UCSD-AML1 (cell line): ENCODE results near the gene AMBN.
"Not testable (repeated sequence)": the region's sequence is repeated elsewhere in the genome, so short reads cannot be mapped to it uniquely, and the experiment has no call there.

Experiments
- DNase-seq: peaks from one replicate; lab custom pipeline; 2025; ENCODE audit not compliant: unreplicated experiment; lab: John Stamatoyannopoulos, UW

AMBN gene

GRCh38 chr4:70607334-70607853 lies 15.3 kb downstream of the AMBN start:
- no peak for DNase-seq

DNA sequence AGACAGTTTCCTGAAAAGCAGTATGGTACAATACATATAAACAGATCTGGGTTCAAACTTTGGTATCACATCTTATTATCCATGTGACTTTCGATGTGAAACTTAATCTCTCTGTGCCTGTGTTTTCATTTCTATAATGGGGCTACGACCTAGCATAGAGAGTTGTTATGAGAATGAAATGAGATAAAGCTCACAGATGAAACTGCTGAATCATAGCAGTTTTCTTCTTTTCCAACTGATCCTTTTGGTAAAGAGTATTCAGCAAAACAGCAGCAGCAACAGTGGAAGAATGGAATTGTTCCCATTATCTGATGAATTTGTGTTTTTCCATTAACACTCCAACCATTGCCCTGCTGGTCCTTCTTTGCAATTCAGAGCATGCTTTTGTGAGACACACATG lies 16.3 kb downstream of the AMBN start:
- DNase-seq, result no peak

GRCh38 chr4:70613306-70614183 lies 21.5 kb downstream of the AMBN start:
- DNase-seq, result no peak

DNA sequence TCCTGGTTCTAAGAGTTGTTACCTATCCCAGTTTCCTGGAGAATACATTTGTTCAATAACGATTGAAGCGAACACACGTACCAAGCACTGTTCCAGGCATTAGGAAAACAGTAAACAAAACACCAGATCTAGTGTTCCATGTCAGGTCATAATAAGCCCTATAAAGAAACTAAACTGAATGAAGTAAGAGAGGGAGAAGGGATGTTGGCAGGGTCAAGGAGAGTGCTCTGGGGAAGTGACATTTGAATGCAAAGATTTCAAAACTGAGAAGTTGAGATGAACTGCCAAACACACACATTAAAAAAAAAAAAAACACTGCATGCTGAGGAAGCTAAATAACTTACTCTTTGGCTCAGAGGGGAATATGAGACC lies 22.1 kb downstream of the AMBN start:
- no peak for DNase-seq

GRCh38 chr4:70619288-70619687 lies 27.2 kb downstream of the AMBN start:
- no peak for DNase-seq

- no peak for DNase-seq
These were observed 27.7 kb downstream of the AMBN start for GRCh38 chr4:70619778-70620177.

DNA sequence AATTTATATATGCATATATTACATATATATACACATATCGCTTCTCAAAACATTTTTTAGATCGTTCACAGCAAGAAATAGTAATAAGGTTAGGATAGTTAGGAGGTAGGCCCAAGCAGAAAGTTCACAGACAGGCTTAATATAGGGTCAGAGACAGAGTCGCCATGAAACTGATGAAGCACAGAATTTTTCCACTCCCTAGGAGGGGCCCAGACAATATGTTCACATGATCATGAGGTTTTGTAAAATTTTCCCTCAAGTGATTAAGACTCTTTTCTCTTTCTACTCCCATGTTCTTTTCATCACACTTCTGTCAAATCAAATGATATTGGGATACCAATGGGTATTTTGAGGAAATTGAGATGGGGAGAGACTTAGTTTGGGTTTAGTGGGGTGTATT lies 31.3 kb downstream of the AMBN start:
- no peak for DNase-seq

DNA sequence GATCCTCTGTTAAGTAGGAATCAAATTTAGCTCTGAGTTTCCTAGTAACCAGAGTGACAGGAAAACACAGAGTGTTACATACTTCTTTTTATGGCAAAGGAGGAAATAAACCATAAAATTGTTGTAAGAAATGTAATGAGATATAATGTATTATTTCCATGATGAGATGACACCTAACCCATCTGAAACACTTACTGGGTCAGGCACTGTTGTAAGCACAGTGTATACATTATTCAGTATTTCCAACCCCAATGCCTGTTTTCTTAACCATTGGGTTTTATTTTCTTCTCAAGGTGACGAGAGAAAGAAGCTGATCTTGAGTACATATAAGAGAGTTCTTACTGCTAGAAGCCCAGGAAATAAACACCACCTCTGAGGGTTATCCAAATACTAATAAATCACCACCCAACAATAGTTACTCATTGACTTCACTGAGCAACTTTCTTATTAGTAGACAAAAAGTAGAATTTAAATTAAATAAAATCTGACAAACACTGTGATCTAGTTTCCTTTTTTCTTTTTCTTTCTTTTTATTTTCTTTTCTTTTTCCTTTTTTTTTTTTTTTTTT lies 32.3 kb downstream of the AMBN start:
- no peak for DNase-seq

- DNase-seq, result no peak
These were observed 35.6 kb downstream of the AMBN start for GRCh38 chr4:70627620-70628019.

- no peak for DNase-seq
These were observed 36.4 kb downstream of the AMBN start, which contains the start of gene ENAM for GRCh38 chr4:70628444-70628843. ENAM (plus strand) TSS chr4:70628744; CDS start chr4:70629501, 757 bp downstream.

DNA sequence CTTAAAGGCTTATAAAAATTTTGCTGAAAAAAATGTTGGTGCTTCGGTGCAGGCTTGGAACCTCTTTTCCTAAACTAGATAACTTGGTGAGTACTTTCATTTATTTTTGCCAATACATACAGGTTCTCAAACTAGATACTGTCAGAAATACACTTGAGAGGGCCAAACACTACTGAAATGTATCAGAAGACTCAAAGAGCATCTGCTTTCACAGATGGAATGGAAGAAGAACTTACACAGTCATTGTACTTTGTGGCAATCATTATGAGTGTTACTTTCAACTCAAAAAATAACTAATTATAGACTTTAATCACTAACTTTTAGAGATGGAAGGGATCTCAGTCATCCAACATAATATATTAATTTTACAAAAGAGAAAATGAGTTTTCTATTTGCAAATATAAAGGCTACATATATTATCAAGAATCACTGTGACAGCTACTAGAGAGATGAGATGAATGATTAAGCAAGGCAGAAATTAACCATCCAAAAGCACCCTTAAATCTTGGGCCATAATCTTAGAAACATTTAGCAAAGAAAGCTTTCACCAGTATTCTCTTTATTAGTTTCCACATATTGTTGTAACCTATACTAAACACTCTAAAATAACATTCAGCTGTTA lies 37.5 kb downstream of the AMBN start:
- no peak for DNase-seq

DNA sequence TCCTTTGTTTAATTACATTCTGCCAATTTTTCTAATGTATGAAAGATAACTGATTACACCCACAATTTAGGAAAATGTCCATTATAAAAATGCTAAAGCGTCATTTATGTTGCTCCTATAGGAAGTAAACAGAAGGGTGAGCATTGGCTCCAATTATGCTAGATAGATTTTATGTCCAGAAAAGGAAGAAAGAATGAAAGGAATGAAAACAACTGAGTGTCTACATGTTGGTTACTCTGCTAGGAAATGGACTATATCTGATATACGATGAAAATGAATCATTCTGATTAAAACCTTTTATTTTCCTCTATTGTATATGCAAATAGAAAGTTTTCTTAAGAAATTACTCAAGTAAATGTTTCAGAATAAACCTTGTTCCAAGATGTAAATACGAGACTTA lies 38.1 kb downstream of the AMBN start:
- no peak for DNase-seq

DNA sequence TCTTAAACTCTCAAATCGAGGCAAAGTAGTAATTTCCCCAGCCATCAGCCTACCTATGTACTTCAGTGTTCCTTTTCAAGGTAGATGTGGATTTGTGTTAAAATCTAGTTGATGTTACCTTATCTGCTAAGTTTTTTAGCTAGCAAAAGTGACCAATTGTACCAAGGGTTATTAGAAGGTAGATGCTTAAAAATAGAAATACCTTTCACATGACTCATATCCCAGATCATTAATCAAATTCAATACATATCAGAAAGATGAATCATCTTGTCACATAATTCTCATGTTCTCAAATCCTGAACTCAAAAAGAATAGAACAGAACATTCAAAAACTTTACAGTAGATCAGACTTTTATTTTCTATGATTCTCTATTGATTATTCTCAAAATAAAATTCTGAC lies 40.0 kb downstream of the AMBN start:
- no peak for DNase-seq

GRCh38 chr4:70634482-70634881 lies 42.4 kb downstream of the AMBN start:
- DNase-seq, result no peak

DNA sequence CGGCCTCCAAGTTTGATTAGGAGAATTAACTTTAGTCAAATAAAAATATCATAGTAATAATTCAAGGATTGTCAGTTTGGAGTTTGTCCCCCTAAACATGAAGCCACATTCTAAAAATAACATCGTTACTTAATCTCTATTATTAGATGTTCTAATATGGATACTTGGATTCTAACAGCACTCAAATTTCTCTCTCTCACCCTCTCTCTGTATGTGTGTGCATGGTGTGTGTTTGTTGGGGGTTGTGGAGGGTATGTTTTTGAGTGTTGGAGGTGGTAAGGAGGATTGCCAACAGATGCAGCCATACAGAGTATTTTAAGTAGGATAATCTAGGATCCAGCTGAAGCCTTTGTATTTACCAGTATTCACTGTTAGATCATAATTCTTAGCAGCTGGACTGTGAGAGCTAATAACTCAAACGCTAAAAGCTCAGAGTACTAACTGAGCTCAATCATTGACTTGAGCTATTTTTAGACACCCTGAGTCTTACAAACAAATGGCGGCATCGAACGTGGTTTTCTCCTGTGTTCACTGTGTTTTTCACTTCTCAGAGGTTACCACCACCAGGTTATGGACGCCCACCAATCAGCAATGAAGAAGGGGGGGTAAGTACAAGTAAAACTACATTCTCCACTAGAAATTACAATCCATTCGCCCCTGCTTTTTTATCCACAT lies 45.3 kb downstream of the AMBN start:
- no peak for DNase-seq

- no peak for DNase-seq
These were observed 48.1 kb downstream of the AMBN start for GRCh38 chr4:70640192-70640591.

- not testable (repeated sequence) for DNase-seq
These were observed 58.7 kb downstream of the AMBN start for GRCh38 chr4:70650741-70651140.

GRCh38 chr4:70651864-70652506 lies 59.9 kb downstream of the AMBN start:
- no peak for DNase-seq

GRCh38 chr4:70654605-70655011 lies 62.6 kb downstream of the AMBN start:
- DNase-seq, result no peak
